Gastroesophageal sphincter (tissue), 3 donors: ENCODE measurements around the gene LCMT1.

ENCODE experiments used
- CTCF ChIP-seq, 4 experiments: fragments of 200-600 bp in 2 of 4; fragments of 450-650 bp in 2 of 4; sonication (generic) in 1 of 4; IDR thresholded peaks; one replicate each; pipeline ENCODE4 v1.5.1; 2017 to 2019; ENCODE audit warnings: antibody characterized with exemption in 4 of 4, mild to moderate bottlenecking in 2 of 4, moderate library complexity in 2 of 4
- EP300 ChIP-seq: sonication (generic); formaldehyde crosslinking; IDR thresholded peaks from one replicate; pipeline ENCODE4 v1.6.1; 2017; ENCODE audit warnings: antibody characterized with exemption, mild to moderate bottlenecking
- POLR2A ChIP-seq, 2 donors: fragments of 450-650 bp; IDR thresholded peaks; one replicate each; pipeline ENCODE4 v1.6.1; 2017; ENCODE audit warnings: antibody characterized with exemption in 2 of 2, mild to moderate bottlenecking in 2 of 2, moderate library complexity in 1 of 2

DNA sequence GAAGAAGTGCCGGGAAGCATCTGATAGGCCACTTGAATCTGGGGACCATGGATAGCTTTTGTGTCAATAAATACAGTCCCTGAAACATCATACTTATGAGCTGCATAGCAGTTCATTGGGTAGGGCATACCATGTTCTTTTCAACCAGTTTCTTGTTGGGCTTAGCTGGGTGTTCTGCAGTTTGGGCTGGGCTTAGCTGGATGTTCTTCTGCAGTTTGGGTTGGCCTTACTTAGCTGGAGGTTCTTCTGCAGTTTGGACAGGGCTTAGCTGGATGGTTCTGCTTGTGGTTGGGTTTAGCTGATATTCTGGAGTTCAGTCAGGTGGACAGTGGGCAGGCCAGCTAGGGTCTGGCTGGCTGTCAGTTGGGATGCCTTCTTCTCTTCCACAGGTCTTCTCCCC lies 52.1 kb downstream of the LCMT1 start:
- TF ChIP-seq CTCF (IDR thresholded peaks at IDR 0.05), result no peak
- no peak for TF ChIP-seq POLR2A (IDR thresholded peaks at IDR 0.05)
- no peak for TF ChIP-seq EP300
